Neuronal stem cell (in vitro differentiated cells): ENCODE results near the gene AFF4.
A peak's percentile ranks its signal among the peaks of the same experiment; 100 is the strongest.

Source experiments
- DNase-seq: peaks from one replicate; pipeline ENCODE4 v3.0.0-alpha.2; 2013; ENCODE audit warnings: low spot score
- H2AFZ ChIP-seq: one replicate; pipeline ENCODE4 v1.6.1; 2013; ENCODE audit warnings: mild to moderate bottlenecking, low read length, inconsistent platforms
- H2AK5ac ChIP-seq: 2 replicates; pipeline ENCODE4 v1.6.1; 2013; ENCODE audit warnings: low read depth, mild to moderate bottlenecking, inconsistent platforms, low read length, moderate library complexity, mixed read lengths
- H2BK120ac ChIP-seq: 2 replicates; pipeline ENCODE4 v1.6.1; 2013; ENCODE audit warnings: low read depth, mild to moderate bottlenecking, inconsistent platforms, low read length, moderate library complexity, mixed read lengths
- H2BK12ac ChIP-seq: one replicate; pipeline ENCODE4 v1.6.1; 2013; ENCODE audit warnings: low read length, inconsistent platforms
- H2BK15ac ChIP-seq: 2 replicates; pipeline ENCODE4 v1.6.1; 2013; ENCODE audit warnings: mild to moderate bottlenecking, low read length, inconsistent platforms, mixed read lengths
- H2BK5ac ChIP-seq: one replicate; pipeline ENCODE4 v1.6.1; 2013; ENCODE audit warnings: inconsistent platforms, mild to moderate bottlenecking, low read length, moderate library complexity
- H3K14ac ChIP-seq: one replicate; pipeline ENCODE4 v1.6.1; 2013; ENCODE audit warnings: low read length, inconsistent platforms
- H3K18ac ChIP-seq: 2 replicates; pipeline ENCODE4 v1.6.1; 2013; ENCODE audit warnings: low read length, inconsistent platforms
- H3K23ac ChIP-seq: 2 replicates; pipeline ENCODE4 v1.6.1; 2013; ENCODE audit warnings: low read depth, mild to moderate bottlenecking, mixed read lengths, low read length, inconsistent platforms; ENCODE audit not compliant: poor library complexity
- H3K27ac ChIP-seq: replicated peaks from 3 replicates; pipeline ENCODE4 v1.5.1; 2013; ENCODE audit warnings: low read length, inconsistent platforms
- H3K27me3 ChIP-seq, 3 experiments: 2 replicates each; pipeline ENCODE4 v1.6.1; 2013; ENCODE audit warnings: low read length in 3 of 3, mild to moderate bottlenecking in 2 of 3, inconsistent platforms in 1 of 3, low read depth in 1 of 3, mixed read lengths in 1 of 3, moderate library complexity in 1 of 3; ENCODE audit not compliant: control insufficient read depth in 3 of 3, insufficient read depth in 3 of 3
- H3K36me3 ChIP-seq, 2 donors: replicated peaks in 1 of 2; 2 replicates each; pipeline ENCODE4 v1.6.1; 2013; ENCODE audit warnings: low read length in 2 of 2; ENCODE audit not compliant: control insufficient read depth in 2 of 2, insufficient read depth in 2 of 2
- H3K4ac ChIP-seq: 2 replicates; pipeline ENCODE4 v1.6.1; 2013; ENCODE audit warnings: inconsistent platforms, mild to moderate bottlenecking, low read length, moderate library complexity
- H3K4me1 ChIP-seq, 2 donors: 1 replicate in 1 of 2; 2 replicates in 1 of 2; pipeline ENCODE4 v1.6.1; 2013; ENCODE audit warnings: low read length in 2 of 2, low read depth in 1 of 2; ENCODE audit not compliant: control insufficient read depth in 2 of 2, insufficient read depth in 1 of 2
- H3K4me2 ChIP-seq: one replicate; pipeline ENCODE4 v1.6.1; 2013; ENCODE audit warnings: mild to moderate bottlenecking, low read length, inconsistent platforms; ENCODE audit not compliant: insufficient read depth, poor library complexity, severe bottlenecking
- H3K4me3 ChIP-seq, 2 donors: 2 replicates each; pipeline ENCODE4 v1.5.1; 2013; ENCODE audit warnings: low read length in 2 of 2, mild to moderate bottlenecking in 2 of 2, inconsistent platforms in 1 of 2, moderate library complexity in 1 of 2
- H3K79me1 ChIP-seq: one replicate; pipeline ENCODE4 v1.6.1; 2013; ENCODE audit warnings: low read depth, mild to moderate bottlenecking, inconsistent platforms, low read length, moderate library complexity
- H3K9ac ChIP-seq: one replicate; pipeline ENCODE4 v1.6.1; 2013; ENCODE audit warnings: mild to moderate bottlenecking, low read depth, low read length, inconsistent platforms; ENCODE audit not compliant: poor library complexity
- H3K9me3 ChIP-seq, 2 donors: replicated peaks in 1 of 2; 2 replicates each; pipeline versions ENCODE3 to v1.6.1; 2013; ENCODE audit warnings: low read length in 2 of 2, mild to moderate bottlenecking in 2 of 2, inconsistent platforms in 1 of 2, low read depth in 1 of 2, mixed read lengths in 1 of 2, moderate library complexity in 1 of 2; ENCODE audit not compliant: control insufficient read depth in 2 of 2, insufficient read depth in 1 of 2
- H4K8ac ChIP-seq: one replicate; pipeline ENCODE4 v1.6.1; 2013; ENCODE audit warnings: low read depth, mild to moderate bottlenecking, inconsistent platforms, low read length, moderate library complexity
- H4K91ac ChIP-seq: one replicate; pipeline ENCODE4 v1.6.1; 2013; ENCODE audit warnings: low read length, low read depth, mild to moderate bottlenecking, inconsistent platforms; ENCODE audit not compliant: poor library complexity
- WGBS, 2 donors: extraction: QIAGEN DNeasy Blood & Tissue Kit; methylation state at CpG; one replicate each; pipeline ENCODE4 v1.1.7; 2013; ENCODE audit warnings: missing lambda C conversion rate in 2 of 2, mixed read lengths in 1 of 2; ENCODE audit not compliant: insufficient read length in 2 of 2, insufficient replicate concordance in 1 of 2; ENCODE audit errors: extremely low coverage in 2 of 2; 5-methylcytosine and 5-hydroxymethylcytosine counted together

AFF4 gene

GRCh38 chr5:132839426-132840301 lies 123.8 kb downstream of the AFF4 start:
- H3K9ac ChIP-seq: no peak overlapping the region
- H4K8ac ChIP-seq: no peak overlapping the region
- DNase-seq: no peak
- H3K36me3 ChIP-seq: no peaks in the 10 kb centered on the region
- H3K18ac ChIP-seq: no peak overlapping the region
- H3K79me1 ChIP-seq: no peaks in the 10 kb centered on the region
- H2BK5ac ChIP-seq: no peak overlapping the region
- H2BK120ac ChIP-seq: no peak overlapping the region
- no CpG with 5 or more reads among the region's 8 CpGs for WGBS, 2 donors
- no peak overlapping the region for H3K27ac ChIP-seq
- H2AFZ ChIP-seq: peak overlapping the region; percentile 35
- H2BK12ac ChIP-seq: no peak overlapping the region
- H2BK15ac ChIP-seq: no peak overlapping the region
- no peak overlapping the region for H2AK5ac ChIP-seq
- no peak overlapping the region for H3K14ac ChIP-seq
- H3K23ac ChIP-seq: no peak overlapping the region
- H4K91ac ChIP-seq: no peak overlapping the region
- H3K4ac ChIP-seq: no peak overlapping the region
- H3K4me1 ChIP-seq: peaks cover 0 to 6% of the 10 kb centered on the region in 2 donors
- no peak overlapping the region for H3K4me3 ChIP-seq
- peaks cover 0 to 40% (median 0%) of the 10 kb centered on the region in 3 experiments for H3K27me3 ChIP-seq
- no peak overlapping the region for H3K4me2 ChIP-seq
- H3K9me3 ChIP-seq: no peaks in the 10 kb centered on the region

GRCh38 chr5:132838516-132839282 lies 124.7 kb downstream of the AFF4 start:
- no peak overlapping the region for H3K14ac ChIP-seq
- no peak overlapping the region for H3K4ac ChIP-seq
- no peak overlapping the region for H3K4me2 ChIP-seq
- no peak overlapping the region for H3K18ac ChIP-seq
- H4K91ac ChIP-seq: no peak overlapping the region
- no peak overlapping the region for H2AK5ac ChIP-seq
- no peak overlapping the region for H3K4me3 ChIP-seq
- no peak overlapping the region for H2BK120ac ChIP-seq
- H4K8ac ChIP-seq: no peak overlapping the region
- no peaks in the 10 kb centered on the region for H3K36me3 ChIP-seq
- no peak overlapping the region for H3K9ac ChIP-seq
- no peak for DNase-seq
- no peak overlapping the region for H3K23ac ChIP-seq
- no CpG with 5 or more reads among the region's 3 CpGs for WGBS, 2 donors
- H3K9me3 ChIP-seq: no peaks in the 10 kb centered on the region
- H3K79me1 ChIP-seq: no peaks in the 10 kb centered on the region
- H2BK5ac ChIP-seq: no peak overlapping the region
- peaks cover 0 to 49% (median 0%) of the 10 kb centered on the region in 3 experiments for H3K27me3 ChIP-seq
- H3K27ac ChIP-seq: no peak overlapping the region
- H2BK15ac ChIP-seq: no peak overlapping the region
- no peak overlapping the region for H2BK12ac ChIP-seq
- H3K4me1 ChIP-seq: peaks cover 0 to 6% of the 10 kb centered on the region in 2 donors
- no peak overlapping the region for H2AFZ ChIP-seq

DNA sequence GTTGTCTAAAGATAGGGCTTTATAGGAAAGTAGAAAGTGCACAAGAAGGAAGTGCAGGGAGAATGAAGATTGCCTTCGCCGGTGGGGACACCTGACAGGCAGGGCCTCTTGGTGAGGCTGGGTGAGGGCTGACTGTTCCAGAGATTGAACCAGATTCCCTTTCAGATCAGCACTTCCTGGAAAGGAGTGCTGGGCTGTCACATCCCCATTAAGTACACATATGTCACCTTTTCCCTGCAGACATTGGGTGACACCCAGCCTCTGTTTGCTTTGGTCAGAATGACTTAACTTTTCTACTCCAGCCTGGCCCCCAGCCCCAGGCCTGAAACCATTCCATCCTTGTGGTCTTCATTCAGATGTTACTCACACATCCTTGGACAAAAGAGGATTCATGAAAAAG lies 125.6 kb downstream of the AFF4 start:
- H3K79me1 ChIP-seq: no peaks in the 10 kb centered on the region
- H3K4me2 ChIP-seq: no peak overlapping the region
- H3K27ac ChIP-seq: no peak overlapping the region
- H3K27me3 ChIP-seq: peaks cover 0 to 57% (median 0%) of the 10 kb centered on the region in 3 experiments
- no peak overlapping the region for H2BK12ac ChIP-seq
- no peaks in the 10 kb centered on the region for H3K9me3 ChIP-seq
- H4K8ac ChIP-seq: no peak overlapping the region
- H2BK120ac ChIP-seq: no peak overlapping the region
- H3K4ac ChIP-seq: no peak overlapping the region
- no peak overlapping the region for H3K23ac ChIP-seq
- no peak overlapping the region for H3K14ac ChIP-seq
- no peak overlapping the region for H2AK5ac ChIP-seq
- H4K91ac ChIP-seq: no peak overlapping the region
- no CpG with 5 or more reads among the region's 2 CpGs for WGBS, 2 donors
- DNase-seq: no peak
- H3K4me3 ChIP-seq: no peak overlapping the region
- no peak overlapping the region for H2BK15ac ChIP-seq
- no peak overlapping the region for H3K9ac ChIP-seq
- H2BK5ac ChIP-seq: no peak overlapping the region
- peaks cover 0 to 6% of the 10 kb centered on the region in 2 donors for H3K4me1 ChIP-seq
- H3K18ac ChIP-seq: no peak overlapping the region
- no peak overlapping the region for H2AFZ ChIP-seq
- no peaks in the 10 kb centered on the region for H3K36me3 ChIP-seq

GRCh38 chr5:132836852-132837251 lies 126.6 kb downstream of the AFF4 start:
- Histone ChIP-seq H3K27me3 (peaks cover 0 to 67% (median 0%) of the 10 kb centered on the region in 3 experiments), H3K36me3 (no peaks in the 10 kb centered on the region), H2BK5ac (no peak overlapping the region), H2BK15ac (no peak overlapping the region), H2BK120ac (no peak overlapping the region), H3K27ac (no peak overlapping the region), H3K23ac (no peak overlapping the region), H3K9ac (no peak overlapping the region), H3K18ac (no peak overlapping the region), H2AK5ac (no peak overlapping the region), H3K4ac (no peak overlapping the region), H2AFZ (no peak overlapping the region), H3K4me3 (no peak overlapping the region), H3K4me2 (no peak overlapping the region), H4K91ac (no peak overlapping the region), H2BK12ac (no peak overlapping the region), H3K4me1 (peaks cover 0 to 6% of the 10 kb centered on the region in 2 donors), H4K8ac (no peak overlapping the region), H3K79me1 (no peaks in the 10 kb centered on the region), H3K9me3 (no peaks in the 10 kb centered on the region), H3K14ac (no peak overlapping the region)
- no CpG with 5 or more reads among the region's 1 CpG for WGBS, 2 donors
- no peak for DNase-seq
